ENCODE measurements around the gene ZNF521.

DNA sequence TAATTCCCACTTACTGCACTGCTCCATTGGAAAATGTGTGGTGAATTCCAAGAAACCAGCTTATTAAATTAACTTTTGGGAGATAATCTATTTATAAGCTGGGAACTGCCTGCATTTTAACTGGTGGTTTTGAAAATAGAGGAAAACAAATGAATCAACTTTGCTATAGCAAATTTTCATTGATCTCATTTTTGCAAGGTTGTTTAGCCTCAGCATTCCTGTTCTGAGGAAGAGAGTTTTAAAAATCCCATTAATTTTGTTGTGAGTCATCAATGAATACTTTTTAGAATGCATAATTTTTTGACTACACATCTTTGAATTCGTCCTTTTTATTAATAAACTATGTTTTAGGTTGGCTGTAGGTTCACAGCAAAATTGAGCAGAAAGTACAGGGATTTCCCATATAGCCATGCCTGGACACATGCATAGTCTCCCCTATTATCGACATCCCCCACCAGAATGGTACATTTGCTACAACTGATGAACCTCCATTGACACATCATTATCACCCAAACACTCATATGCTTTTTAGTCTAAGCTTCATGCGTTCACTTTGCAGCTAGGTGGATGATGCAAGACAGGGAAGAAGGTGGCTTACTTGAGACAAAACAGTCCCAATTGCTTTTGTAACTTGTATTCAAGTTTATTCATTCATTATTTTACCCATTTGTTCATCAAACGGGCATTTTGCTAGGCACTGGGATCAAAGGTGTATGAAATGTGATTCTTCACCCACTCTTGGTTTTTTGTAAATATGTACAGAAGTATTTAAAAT, 106.9 kb downstream of the ZNF521 start:
- TF ChIP-seq CTCF (IDR thresholded peaks at IDR 0.05 in 8 of 11, conservative IDR thresholded peaks at IDR 0.05 in 3 of 11) (no peak), POLR2A (IDR thresholded peaks at IDR 0.05) (no peak)
